Smooth muscle cell (in vitro differentiated cells): ENCODE data around the gene FAT1. TPM values are rescaled to one million over a fixed set of nuclear protein-coding genes. Genes with fewer than 3 reads are reported as not detected.

Source experiments
- DNase-seq: peaks from one replicate; lab custom pipeline; 2025; ENCODE audit not compliant: unreplicated experiment; lab: John Stamatoyannopoulos, UW
- H2AFZ ChIP-seq: fragments of 200-600 bp; sonication (generic); 2 replicates; pipeline ENCODE4 v1.6.0; 2016; ENCODE audit warnings: antibody characterized with exemption, low read depth, mild to moderate bottlenecking
- H3F3A ChIP-seq: fragments of 200-600 bp; sonication (generic); 2 replicates; pipeline ENCODE4 v1.6.0; 2017; ENCODE audit warnings: antibody characterized with exemption, low read depth
- H3K27ac ChIP-seq: fragments of 200-600 bp; sonication (generic); 2 replicates; pipeline ENCODE4 v1.5.1; 2016; ENCODE audit warnings: low read depth, mild to moderate bottlenecking
- H3K27me3 ChIP-seq: fragments of 200-600 bp; sonication (generic); 2 replicates; pipeline ENCODE4 v1.6.1; 2016; ENCODE audit warnings: low read depth, mild to moderate bottlenecking
- H3K36me3 ChIP-seq: fragments of 200-600 bp; sonication (generic); 2 replicates; pipeline ENCODE4 v1.5.1; 2016; ENCODE audit warnings: low read depth
- H3K4me1 ChIP-seq: fragments of 200-600 bp; sonication (generic); 2 replicates; pipeline ENCODE4 v1.5.1; 2016; ENCODE audit warnings: low read depth
- H3K4me2 ChIP-seq: fragments of 200-600 bp; sonication (generic); 2 replicates; pipeline ENCODE4 v1.6.0; 2016; ENCODE audit warnings: mild to moderate bottlenecking
- H3K4me3 ChIP-seq: fragments of 200-600 bp; sonication (generic); 2 replicates; pipeline ENCODE4 v1.5.1; 2016; ENCODE audit warnings: mild to moderate bottlenecking
- H3K79me2 ChIP-seq: fragments of 200-600 bp; sonication (generic); 2 replicates; pipeline ENCODE4 v1.6.0; 2016; ENCODE audit warnings: low read depth, mild to moderate bottlenecking
- H3K9ac ChIP-seq: fragments of 200-600 bp; sonication (generic); 2 replicates; pipeline ENCODE4 v1.6.0; 2016; ENCODE audit warnings: low read depth
- H3K9me3 ChIP-seq: fragments of 200-600 bp; sonication (generic); replicated peaks from 2 replicates; pipeline ENCODE4 v1.5.1; 2016; ENCODE audit warnings: low read depth
- H4K20me1 ChIP-seq: fragments of 200-600 bp; sonication (generic); 2 replicates; pipeline ENCODE4 v1.6.0; 2016; ENCODE audit warnings: low read depth
- WGBS: methylation state at CpG from one replicate; pipeline ENCODE4 v1.1.7; 2016; ENCODE audit warnings: low lambda C conversion rate; 5-methylcytosine and 5-hydroxymethylcytosine counted together
- polyA plus RNA-seq: library from polyadenylated mRNA; unstranded; fragments of >200 nt; fragmentation: Nextera tagmentation; extraction: Ambion mirVana; gene quantifications from 2 replicates; pipeline ENCODE4 v1.2.1, GENCODE V29; 2016
- total RNA-seq: library from RNA; depleted of rRNA; stranded (reverse); fragments of >200 nt; gene quantifications from 2 replicates; pipeline ENCODE4 v1.2.3, GENCODE V29; 2014
- TF ChIP-seq, protein P1 (sequence below): fragments of 200-600 bp; sonication (generic); IDR thresholded peaks from 2 replicates; pipeline ENCODE4 v1.5.1; 2017; ENCODE audit warnings: borderline replicate concordance, mild to moderate bottlenecking, antibody characterized with exemption; ENCODE audit not compliant: insufficient read depth, poor library complexity, severe bottlenecking

Gene FAT1
- total and polyA plus RNA-seq, 2 experiments from 2014 or later = 42.4 to 395 TPM

GRCh38 chr4:186684220-186684619 lies 39.4 kb downstream of the FAT1 start:
- Histone ChIP-seq H3K79me2 (peaks cover 67% of the 10 kb centered on the region), H3K4me2 (no peak overlapping the region), H3K9me3 (no peaks in the 10 kb centered on the region), H3K36me3 (no peaks in the 10 kb centered on the region), H3F3A (no peaks in the 10 kb centered on the region), H4K20me1 (peaks cover 95% of the 10 kb centered on the region), H3K4me1 (peaks cover 53% of the 10 kb centered on the region), H3K9ac (no peak overlapping the region), H2AFZ (no peak overlapping the region), H3K27ac (peak overlapping the region; percentile 80), H3K27me3 (no peaks in the 10 kb centered on the region), H3K4me3 (no peak overlapping the region)
- WGBS = 87% methylated on average over 12 of the region's 12 CpGs
- TF ChIP-seq, protein P1, sequence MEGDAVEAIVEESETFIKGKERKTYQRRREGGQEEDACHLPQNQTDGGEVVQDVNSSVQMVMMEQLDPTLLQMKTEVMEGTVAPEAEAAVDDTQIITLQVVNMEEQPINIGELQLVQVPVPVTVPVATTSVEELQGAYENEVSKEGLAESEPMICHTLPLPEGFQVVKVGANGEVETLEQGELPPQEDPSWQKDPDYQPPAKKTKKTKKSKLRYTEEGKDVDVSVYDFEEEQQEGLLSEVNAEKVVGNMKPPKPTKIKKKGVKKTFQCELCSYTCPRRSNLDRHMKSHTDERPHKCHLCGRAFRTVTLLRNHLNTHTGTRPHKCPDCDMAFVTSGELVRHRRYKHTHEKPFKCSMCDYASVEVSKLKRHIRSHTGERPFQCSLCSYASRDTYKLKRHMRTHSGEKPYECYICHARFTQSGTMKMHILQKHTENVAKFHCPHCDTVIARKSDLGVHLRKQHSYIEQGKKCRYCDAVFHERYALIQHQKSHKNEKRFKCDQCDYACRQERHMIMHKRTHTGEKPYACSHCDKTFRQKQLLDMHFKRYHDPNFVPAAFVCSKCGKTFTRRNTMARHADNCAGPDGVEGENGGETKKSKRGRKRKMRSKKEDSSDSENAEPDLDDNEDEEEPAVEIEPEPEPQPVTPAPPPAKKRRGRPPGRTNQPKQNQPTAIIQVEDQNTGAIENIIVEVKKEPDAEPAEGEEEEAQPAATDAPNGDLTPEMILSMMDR = no peak
- DNase-seq = no peak

- TF ChIP-seq, protein P1 = no peak
- Histone ChIP-seq H3K9ac (no peak overlapping the region), H3K4me1 (peaks cover 47% of the 10 kb centered on the region), H3K36me3 (no peaks in the 10 kb centered on the region), H3F3A (no peaks in the 10 kb centered on the region), H4K20me1 (peaks cover 90% of the 10 kb centered on the region), H3K4me3 (no peak overlapping the region), H3K9me3 (no peaks in the 10 kb centered on the region), H3K27me3 (no peaks in the 10 kb centered on the region), H3K4me2 (no peak overlapping the region), H3K27ac (no peak overlapping the region), H3K79me2 (peaks cover 67% of the 10 kb centered on the region), H2AFZ (no peak overlapping the region)
- WGBS = 92% methylated on average over 6 of the region's 6 CpGs
- DNase-seq = no peak
Observed at GRCh38 chr4:186680641-186681040, 43.0 kb downstream of the FAT1 start.

- Histone ChIP-seq H3F3A (no peaks in the 10 kb centered on the region), H4K20me1 (peaks cover 92% of the 10 kb centered on the region), H3K79me2 (peaks cover 68% of the 10 kb centered on the region), H3K9me3 (no peaks in the 10 kb centered on the region), H3K27me3 (no peaks in the 10 kb centered on the region), H3K4me1 (peaks cover 26% of the 10 kb centered on the region), H3K4me3 (no peak overlapping the region), H3K27ac (peak overlapping the region; percentile 47), H3K4me2 (peak overlapping the region; percentile 24), H3K9ac (no peak overlapping the region), H2AFZ (no peak overlapping the region), H3K36me3 (no peaks in the 10 kb centered on the region)
- DNase-seq = no peak
- 63% methylated on average over 1 of the region's 1 CpG for WGBS
- TF ChIP-seq, protein P1 = no peak
Observed at GRCh38 chr4:186676531-186677161, 47.0 kb downstream of the FAT1 start.

DNA sequence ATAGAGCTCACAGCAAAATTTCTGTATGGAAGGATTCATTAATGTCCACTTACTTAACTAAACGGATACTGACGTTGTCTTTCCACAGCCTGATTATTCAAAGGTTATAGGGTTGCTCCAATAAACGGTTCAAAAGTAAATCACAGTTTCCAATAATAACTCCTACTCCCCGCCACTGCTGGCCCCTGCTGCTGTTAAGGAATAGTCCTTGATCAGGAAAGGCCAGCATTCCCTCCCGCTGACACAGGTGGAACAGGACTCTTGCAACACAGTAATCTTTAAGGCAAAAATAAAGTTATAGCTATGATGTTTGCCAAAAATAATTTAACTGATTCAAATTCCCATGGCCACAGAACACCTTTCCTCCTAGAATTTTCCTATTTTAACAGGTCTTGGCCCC lies 53.9 kb downstream of the FAT1 start:
- WGBS = 41% methylated on average over 5 of the region's 5 CpGs
- DNase-seq = no peak
- H3K27ac ChIP-seq = no peak overlapping the region
- TF ChIP-seq, protein P1 = no peak
- H3K4me2 ChIP-seq = peak overlapping the region; percentile 45
- H3K27me3 ChIP-seq = no peaks in the 10 kb centered on the region
- no peaks in the 10 kb centered on the region for H3F3A ChIP-seq
- H2AFZ ChIP-seq = no peak overlapping the region
- H3K36me3 ChIP-seq = no peaks in the 10 kb centered on the region
- H3K9me3 ChIP-seq = no peaks in the 10 kb centered on the region
- peaks cover 42% of the 10 kb centered on the region for H3K79me2 ChIP-seq
- H4K20me1 ChIP-seq = peaks cover 94% of the 10 kb centered on the region
- H3K4me3 ChIP-seq = no peak overlapping the region
- peaks cover 12% of the 10 kb centered on the region for H3K4me1 ChIP-seq
- H3K9ac ChIP-seq = no peak overlapping the region
